Parathyroid adenoma (tissue), 2 donors: Measurements from ENCODE around the gene ACOX1.

Experiments
- H2AFZ ChIP-seq: fragments of 300-600 bp; sonication (generic); one replicate; pipeline ENCODE4 v1.7.0; 2017; ENCODE audit warnings: antibody characterized with exemption, mild to moderate bottlenecking
- H3K27ac ChIP-seq: fragments of 300-600 bp; sonication (generic); one replicate; pipeline ENCODE4 v1.7.0; 2017
- H3K27me3 ChIP-seq: fragments of 300-600 bp; sonication (generic); one replicate; pipeline ENCODE4 v1.7.0; 2017; ENCODE audit warnings: low read length; ENCODE audit not compliant: control insufficient read depth, insufficient read depth
- H3K36me3 ChIP-seq: fragments of 300-600 bp; sonication (generic); one replicate; pipeline ENCODE4 v1.7.0; 2017; ENCODE audit warnings: low read length; ENCODE audit not compliant: control insufficient read depth, insufficient read depth
- H3K4me1 ChIP-seq: fragments of 300-600 bp; sonication (generic); one replicate; pipeline ENCODE4 v1.7.0; 2017; ENCODE audit warnings: control low read depth
- H3K4me2 ChIP-seq: fragments of 300-600 bp; sonication (generic); one replicate; pipeline ENCODE4 v1.7.0; 2017; ENCODE audit warnings: low read length
- H3K4me3 ChIP-seq: fragments of 300-600 bp; sonication (generic); one replicate; pipeline ENCODE4 v1.7.0; 2017; ENCODE audit warnings: low read depth, low read length
- H3K79me2 ChIP-seq: fragments of 300-600 bp; sonication (generic); one replicate; pipeline ENCODE4 v1.7.0; 2017; ENCODE audit warnings: control low read depth
- H3K9ac ChIP-seq: fragments of 300-600 bp; sonication (generic); one replicate; pipeline ENCODE4 v1.7.0; 2017; ENCODE audit warnings: mild to moderate bottlenecking
- H3K9me3 ChIP-seq: fragments of 300-600 bp; sonication (generic); one replicate; pipeline ENCODE4 v1.7.0; 2017; ENCODE audit warnings: low read length; ENCODE audit not compliant: control insufficient read depth
- TF ChIP-seq, protein P1 (sequence below): fragments of 300-600 bp; sonication (generic); IDR thresholded peaks from one replicate; pipeline ENCODE4 v1.7.0; 2017; ENCODE audit warnings: antibody characterized with exemption, mild to moderate bottlenecking
- donor health status: primary hyperparathyroidism.

The ACOX1 gene

DNA sequence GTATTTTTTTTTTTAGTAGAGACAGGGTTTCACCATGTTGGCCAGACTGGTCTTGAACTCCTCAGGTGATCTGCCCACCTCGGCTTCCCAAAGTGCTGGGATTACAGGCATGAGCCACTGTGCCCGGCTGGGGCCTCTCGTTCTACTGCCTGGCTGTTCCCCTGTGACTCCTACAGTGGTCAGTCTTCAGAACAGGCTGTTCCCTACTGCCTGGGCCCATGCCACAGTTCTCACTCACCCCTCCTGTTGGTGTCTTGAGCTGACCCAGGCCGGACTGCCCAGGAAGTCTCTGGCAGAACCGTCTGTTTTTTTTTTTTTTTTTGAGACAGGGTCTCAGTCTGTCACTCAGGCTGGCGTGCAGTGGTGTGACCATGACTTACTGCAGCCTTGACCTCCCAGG, 24.9 kb upstream of the ACOX1 start:
- Histone ChIP-seq H3K36me3 (no peaks in the 10 kb centered on the region), H3K9me3 (no peaks in the 10 kb centered on the region), H3K79me2 (no peaks in the 10 kb centered on the region), H3K4me2 (no peak overlapping the region), H3K9ac (no peak overlapping the region), H2AFZ (no peak overlapping the region), H3K27ac (no peak overlapping the region), H3K27me3 (no peaks in the 10 kb centered on the region), H3K4me3 (no peak overlapping the region), H3K4me1 (no peaks in the 10 kb centered on the region)
- TF ChIP-seq, protein P1, sequence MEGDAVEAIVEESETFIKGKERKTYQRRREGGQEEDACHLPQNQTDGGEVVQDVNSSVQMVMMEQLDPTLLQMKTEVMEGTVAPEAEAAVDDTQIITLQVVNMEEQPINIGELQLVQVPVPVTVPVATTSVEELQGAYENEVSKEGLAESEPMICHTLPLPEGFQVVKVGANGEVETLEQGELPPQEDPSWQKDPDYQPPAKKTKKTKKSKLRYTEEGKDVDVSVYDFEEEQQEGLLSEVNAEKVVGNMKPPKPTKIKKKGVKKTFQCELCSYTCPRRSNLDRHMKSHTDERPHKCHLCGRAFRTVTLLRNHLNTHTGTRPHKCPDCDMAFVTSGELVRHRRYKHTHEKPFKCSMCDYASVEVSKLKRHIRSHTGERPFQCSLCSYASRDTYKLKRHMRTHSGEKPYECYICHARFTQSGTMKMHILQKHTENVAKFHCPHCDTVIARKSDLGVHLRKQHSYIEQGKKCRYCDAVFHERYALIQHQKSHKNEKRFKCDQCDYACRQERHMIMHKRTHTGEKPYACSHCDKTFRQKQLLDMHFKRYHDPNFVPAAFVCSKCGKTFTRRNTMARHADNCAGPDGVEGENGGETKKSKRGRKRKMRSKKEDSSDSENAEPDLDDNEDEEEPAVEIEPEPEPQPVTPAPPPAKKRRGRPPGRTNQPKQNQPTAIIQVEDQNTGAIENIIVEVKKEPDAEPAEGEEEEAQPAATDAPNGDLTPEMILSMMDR: no peak

DNA sequence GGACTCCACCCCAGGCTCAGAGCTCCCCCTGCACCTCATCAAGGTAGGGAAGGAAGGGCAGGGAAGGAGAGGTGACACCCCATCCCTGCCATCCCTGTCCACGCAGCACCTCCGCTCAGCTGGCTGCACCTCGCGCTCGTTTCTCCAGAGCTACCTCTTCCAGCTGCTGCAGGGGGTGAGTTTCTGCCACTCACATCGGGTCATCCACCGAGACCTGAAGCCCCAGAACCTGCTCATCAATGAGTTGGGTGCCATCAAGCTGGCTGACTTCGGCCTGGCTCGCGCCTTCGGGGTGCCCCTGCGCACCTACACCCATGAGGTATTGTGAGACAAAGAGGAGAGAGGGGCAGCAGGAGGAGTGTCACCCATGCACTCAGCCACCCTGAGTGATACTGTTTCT, 23.1 kb upstream of the ACOX1 start:
- TF ChIP-seq, protein P1: no peak
- H3K4me2 ChIP-seq: no peak overlapping the region
- H3K36me3 ChIP-seq: no peaks in the 10 kb centered on the region
- H3K4me3 ChIP-seq: no peak overlapping the region
- no peaks in the 10 kb centered on the region for H3K27me3 ChIP-seq
- H3K9ac ChIP-seq: no peak overlapping the region
- no peaks in the 10 kb centered on the region for H3K4me1 ChIP-seq
- no peaks in the 10 kb centered on the region for H3K79me2 ChIP-seq
- no peak overlapping the region for H2AFZ ChIP-seq
- no peak overlapping the region for H3K27ac ChIP-seq
- no peaks in the 10 kb centered on the region for H3K9me3 ChIP-seq

DNA sequence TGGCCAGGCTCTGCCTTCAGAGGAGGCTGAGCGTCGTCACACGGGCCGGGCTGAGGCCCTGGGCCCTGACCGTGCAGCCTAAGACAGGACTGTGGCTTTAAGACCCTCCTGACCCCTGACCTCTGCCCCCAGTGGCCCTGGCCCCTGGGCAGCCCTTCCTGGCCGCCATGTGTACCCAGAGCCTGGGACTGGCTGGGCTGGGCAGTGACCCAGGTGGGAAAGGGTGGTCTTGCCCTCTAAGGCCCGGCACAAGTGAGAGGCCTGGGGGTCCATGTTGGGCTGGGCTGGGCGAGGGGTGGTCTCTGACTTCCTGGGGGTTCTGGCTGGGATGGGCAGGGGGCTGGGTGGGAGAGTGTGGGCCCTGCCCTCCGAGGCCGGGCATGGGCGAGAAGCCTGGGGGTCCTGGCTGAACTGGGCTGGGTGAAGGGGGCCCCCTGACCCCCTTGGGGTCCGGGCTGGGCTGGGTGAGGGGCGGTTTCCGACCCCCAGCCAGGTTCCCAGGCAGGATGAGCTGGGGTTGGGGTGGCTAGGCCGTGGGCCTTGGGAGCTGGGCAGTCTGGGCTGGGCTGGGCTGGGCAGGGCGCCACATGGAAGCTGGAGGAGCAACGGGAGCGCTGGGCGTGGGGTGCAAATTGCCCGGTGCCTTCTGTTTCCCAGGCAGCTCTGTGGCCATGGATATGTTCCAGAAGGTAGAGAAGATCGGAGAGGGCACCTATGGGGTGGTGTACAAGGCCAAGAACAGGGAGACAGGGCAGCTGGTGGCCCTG, 22.0 kb upstream of the ACOX1 start, which contains the start of gene CDK3:
Gene CDK3, plus strand, starts transcription at position 101 of the 767 bp plus-strand sequence. Its CDS starts 571 bp downstream, at position 672.
- TF ChIP-seq, protein P1: no peak
- no peak within 1 kb of the TSS for H3K4me3 ChIP-seq
- no peak within 1 kb of the TSS for H2AFZ ChIP-seq
- H3K27me3 ChIP-seq: no peaks in the 10 kb centered on the region
- H3K4me1 ChIP-seq: no peaks in the 10 kb centered on the region
- no peak within 1 kb of the TSS for H3K4me2 ChIP-seq
- no peaks in the 10 kb centered on the region for H3K79me2 ChIP-seq
- H3K27ac ChIP-seq: no peak within 1 kb of the TSS
- no peaks in the 10 kb centered on the region for H3K9me3 ChIP-seq
- no peak within 1 kb of the TSS for H3K9ac ChIP-seq
- H3K36me3 ChIP-seq: no peaks in the 10 kb centered on the region

DNA sequence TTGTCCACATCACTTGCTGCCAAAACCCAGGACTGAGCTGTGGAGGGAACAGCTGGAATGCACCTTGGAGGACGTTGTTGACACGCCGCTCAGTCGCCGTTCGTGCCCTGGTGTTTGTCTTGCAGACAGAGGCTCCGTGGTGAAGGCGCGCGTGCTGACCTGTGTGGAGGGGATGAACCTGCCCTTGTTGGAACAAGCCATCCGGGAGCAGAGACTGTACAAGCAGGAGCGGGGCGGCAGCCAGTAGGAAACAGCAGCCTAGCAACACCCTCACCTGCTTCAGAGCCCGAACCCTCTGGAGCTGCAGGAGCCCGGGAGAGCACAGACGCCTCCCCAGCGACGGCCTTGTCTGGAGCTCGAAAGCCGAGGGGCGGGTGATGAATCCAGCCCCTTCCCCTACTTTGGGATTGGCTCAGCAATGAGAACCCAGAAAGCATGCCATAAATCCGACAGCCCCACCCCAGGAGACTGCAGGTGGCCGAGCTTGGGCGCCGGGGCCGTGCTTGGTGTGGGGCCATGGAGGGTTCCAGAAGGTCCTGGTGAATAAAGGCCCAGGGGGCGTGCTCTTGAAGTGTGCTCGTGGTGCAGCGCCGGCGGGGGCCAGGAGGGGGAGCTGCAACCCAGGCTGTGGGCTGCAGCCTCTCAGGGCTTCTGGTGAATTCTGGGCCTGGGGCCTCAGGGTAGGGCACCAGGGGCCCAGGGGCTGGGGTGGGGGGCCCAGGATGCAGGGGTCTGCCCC, 21.2 kb upstream of the ACOX1 start:
- no peaks in the 10 kb centered on the region for H3K4me1 ChIP-seq
- no peak overlapping the region for H3K4me3 ChIP-seq
- no peaks in the 10 kb centered on the region for H3K9me3 ChIP-seq
- TF ChIP-seq, protein P1: peak; percentile 54
- H3K36me3 ChIP-seq: no peaks in the 10 kb centered on the region
- H3K27me3 ChIP-seq: no peaks in the 10 kb centered on the region
- no peak overlapping the region for H3K4me2 ChIP-seq
- H3K27ac ChIP-seq: no peak overlapping the region
- no peak overlapping the region for H2AFZ ChIP-seq
- no peak overlapping the region for H3K9ac ChIP-seq
- no peaks in the 10 kb centered on the region for H3K79me2 ChIP-seq
